Measurements from ENCODE around the gene RPL7A.
"Not testable (repeated sequence)": the region's sequence is repeated elsewhere in the genome, so short reads cannot be mapped to it uniquely, and the experiment has no call there.

Gene RPL7A

DNA sequence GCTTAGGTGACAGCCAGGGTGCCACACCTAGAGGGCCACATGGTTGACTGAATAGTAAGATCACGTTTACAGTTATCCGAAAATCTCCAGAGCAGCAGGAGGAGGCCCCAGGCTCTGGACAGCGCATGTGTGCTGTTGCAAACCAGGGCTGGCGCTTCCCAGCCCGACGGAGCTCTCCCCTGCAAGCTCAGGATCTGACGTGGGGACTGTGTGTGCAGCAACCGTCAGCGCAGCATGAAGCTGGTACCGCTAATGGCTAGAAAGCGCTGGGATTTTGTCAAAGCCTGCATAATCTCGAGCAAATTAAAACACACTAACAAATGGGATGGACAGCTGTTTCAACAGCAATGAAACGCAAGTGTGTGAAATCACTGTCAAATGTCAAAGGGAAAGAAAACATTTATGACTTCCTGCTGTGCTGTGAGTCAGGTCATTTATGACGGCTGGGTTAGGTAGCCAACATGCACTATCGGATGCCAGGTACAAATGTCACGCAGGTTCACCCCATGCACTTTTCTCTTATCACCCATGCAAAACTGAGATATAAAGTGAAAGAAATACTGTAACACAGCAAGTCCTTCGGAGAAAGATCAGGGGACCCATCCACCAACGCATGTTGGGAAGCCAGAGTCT is 20.3 kb downstream of the RPL7A start:
- DNase-seq (ENCODE audit: low read depth): no peak

GRCh38 chr9:133369422-133369821 is 21.4 kb downstream of the RPL7A start:
- no peak for DNase-seq (ENCODE audit: low read depth)

DNA sequence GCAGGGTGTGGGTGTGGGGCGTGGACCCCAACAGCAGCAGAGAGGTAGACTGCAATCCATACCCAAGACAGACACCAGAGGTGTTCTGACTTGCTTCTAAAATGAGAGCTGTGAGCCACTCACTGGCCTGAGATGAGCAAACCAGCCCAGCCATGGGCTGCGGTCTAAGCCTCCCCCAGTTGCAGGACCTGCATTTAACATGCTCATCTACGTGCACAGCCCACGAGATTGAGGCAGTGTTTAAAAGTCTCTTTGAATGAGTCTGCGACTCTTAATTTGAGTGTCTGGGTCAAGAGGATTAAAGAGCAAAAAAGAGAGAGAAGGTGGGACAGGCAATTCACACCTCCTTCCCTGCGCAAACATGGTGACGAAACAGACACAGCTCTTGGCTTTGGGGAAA is 21.9 kb downstream of the RPL7A start:
- DNase-seq (ENCODE audit: low read depth): no peak

DNA sequence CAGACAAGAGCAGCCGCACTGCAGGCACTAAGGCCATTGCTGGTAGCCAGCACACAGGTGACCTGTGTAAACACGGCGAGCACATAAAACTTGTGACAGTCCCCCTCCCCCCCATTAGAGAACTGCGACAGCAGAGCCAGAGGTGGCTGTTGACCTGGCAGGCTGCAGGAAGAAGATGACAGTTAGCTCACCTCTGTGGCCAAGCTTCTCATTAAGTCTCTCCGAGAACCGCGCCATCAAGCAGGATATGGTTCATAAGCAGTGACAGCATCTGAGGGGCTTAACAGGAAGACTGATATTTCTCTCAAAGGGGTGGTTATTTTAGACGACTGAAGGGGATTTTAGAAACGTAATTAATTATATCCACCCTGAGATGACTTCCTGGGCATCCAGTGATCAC is 22.7 kb downstream of the RPL7A start:
- DNase-seq (ENCODE audit: low read depth): no peak

DNA sequence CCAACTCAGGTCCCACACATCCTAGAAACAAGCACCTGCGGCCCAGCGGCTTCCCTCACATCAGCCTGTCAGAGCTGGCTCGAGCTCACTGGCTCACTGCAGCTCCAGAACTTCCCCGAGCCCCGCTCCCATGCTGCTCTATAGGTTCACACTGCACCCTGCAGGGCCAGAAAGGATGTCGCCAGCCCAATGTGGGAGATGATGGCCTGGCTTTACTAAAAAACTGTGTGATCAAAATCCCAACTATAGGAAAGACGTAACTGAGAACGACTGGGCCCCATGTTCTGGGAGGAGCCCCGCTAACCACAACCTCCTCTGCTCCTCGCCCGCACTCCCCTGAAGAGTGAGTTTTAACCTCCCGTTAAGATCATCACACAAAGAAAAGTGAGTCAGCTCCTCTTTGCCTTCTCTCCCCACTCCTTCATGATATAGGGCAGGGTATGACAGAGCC is 23.3 kb downstream of the RPL7A start:
- DNase-seq (ENCODE audit: low read depth): peak; percentile 73

DNA sequence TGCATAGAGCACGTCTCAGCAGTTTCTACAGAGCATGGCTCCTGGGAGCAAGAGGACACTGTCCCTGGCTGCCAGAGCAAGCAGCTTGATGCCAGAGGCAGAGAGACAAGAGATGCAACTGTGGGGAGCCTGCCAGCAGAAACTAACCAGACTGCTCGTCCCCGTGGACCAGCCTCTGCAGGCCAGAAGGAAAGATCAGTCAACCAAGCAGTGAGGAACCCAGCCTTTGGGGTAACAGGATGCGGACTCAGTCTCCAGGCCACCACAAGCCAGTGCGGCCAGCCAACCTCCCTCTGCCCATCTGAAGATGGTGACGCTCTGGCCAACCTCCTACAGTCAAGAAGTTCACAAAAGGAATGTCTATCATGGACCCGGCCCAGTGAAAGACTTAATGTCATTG is 24.1 kb downstream of the RPL7A start:
- DNase-seq (ENCODE audit: low read depth): no peak

- DNase-seq (ENCODE audit: low read depth): no peak
Measured at GRCh38 chr9:133374612-133375115, 26.6 kb downstream of the RPL7A start.

DNA sequence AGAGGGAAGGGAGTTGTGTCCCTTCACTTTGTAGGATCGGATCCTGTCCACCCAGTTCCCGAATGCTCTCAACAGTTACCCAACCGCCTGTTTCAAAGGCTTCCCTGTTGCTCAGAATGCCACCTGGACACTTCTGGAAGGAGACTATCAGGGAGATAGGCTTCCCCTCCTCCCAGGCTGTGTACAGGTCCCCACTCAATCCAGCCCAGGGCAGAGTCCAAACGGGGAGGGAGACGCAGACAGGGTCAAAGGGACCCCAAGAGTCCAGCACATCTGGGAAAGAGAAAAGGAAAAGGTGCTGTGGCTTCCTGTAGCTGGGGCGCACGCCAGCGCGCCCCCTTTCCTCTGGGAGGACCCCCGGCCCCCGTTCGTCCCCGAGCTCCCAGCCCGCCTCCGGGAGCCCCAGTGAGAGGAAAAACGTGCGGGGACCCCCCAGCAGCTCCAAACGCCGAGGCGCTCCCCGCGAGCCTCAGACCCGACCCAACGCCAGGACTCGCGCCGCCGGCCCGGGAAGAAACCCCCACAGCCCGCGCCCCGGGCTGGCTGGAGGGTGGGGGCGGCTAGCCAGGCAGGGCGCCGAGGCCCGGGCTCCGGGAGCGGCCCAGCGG is 27.2 kb downstream of the RPL7A start:
- no peak for DNase-seq (ENCODE audit: low read depth)

GRCh38 chr9:133375724-133376654 is 28.0 kb downstream of the RPL7A start, which contains the start of the genes STKLD1 and SURF4:
TSS of gene STKLD1 (plus strand) at chr9:133376366. CDS start at chr9:133376474, 108 bp downstream.
TSS of gene SURF4 (minus strand) at chr9:133376060. CDS start at chr9:133375969, 91 bp downstream.
- DNase-seq (ENCODE audit: low read depth): peak; percentile 98

- DNase-seq (ENCODE audit: low read depth): not testable (repeated sequence)
Measured at GRCh38 chr9:133377280-133377679, 29.3 kb downstream of the RPL7A start.

GRCh38 chr9:133377721-133378216 is 29.8 kb downstream of the RPL7A start:
- no peak for DNase-seq (ENCODE audit: low read depth)

- no peak for DNase-seq (ENCODE audit: low read depth)
Measured at GRCh38 chr9:133378408-133378962, 30.5 kb downstream of the RPL7A start.

GRCh38 chr9:133379153-133380086 is 31.4 kb downstream of the RPL7A start:
- DNase-seq (ENCODE audit: low read depth): no peak

- no peak for DNase-seq (ENCODE audit: low read depth)
Measured at GRCh38 chr9:133380734-133381133, 32.7 kb downstream of the RPL7A start.

DNA sequence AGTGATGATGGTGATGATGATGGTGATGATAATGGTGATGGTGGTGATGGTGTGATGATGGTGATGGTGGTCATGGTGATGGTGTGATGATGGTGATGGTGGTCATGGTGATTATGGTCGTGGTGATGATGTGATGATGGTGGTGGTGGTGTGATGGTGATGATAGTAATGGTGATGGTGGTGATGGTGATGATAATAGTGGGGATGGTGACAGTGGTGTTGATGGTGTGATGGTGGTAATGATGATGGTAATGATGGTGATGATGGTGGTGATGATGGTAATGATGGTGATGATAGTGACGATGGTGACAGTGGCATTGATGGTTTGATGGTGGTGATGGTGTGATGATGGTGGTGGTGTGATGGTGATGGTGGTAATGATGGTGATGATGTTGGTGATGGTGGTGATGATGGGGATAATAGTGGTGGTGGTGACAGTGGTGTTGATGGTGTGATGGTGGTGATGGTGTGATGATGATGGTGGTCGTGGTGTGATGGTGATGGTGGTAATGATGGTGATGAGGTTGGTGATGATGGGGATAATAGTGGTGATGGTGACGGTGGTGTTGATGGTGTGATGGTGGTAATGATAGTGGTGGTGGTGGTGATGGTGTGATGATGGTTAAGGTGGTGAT is 34.6 kb downstream of the RPL7A start:
- no peak for DNase-seq (ENCODE audit: low read depth)

- no peak for DNase-seq (ENCODE audit: low read depth)
Measured at GRCh38 chr9:133383438-133383837, 35.4 kb downstream of the RPL7A start.

DNA sequence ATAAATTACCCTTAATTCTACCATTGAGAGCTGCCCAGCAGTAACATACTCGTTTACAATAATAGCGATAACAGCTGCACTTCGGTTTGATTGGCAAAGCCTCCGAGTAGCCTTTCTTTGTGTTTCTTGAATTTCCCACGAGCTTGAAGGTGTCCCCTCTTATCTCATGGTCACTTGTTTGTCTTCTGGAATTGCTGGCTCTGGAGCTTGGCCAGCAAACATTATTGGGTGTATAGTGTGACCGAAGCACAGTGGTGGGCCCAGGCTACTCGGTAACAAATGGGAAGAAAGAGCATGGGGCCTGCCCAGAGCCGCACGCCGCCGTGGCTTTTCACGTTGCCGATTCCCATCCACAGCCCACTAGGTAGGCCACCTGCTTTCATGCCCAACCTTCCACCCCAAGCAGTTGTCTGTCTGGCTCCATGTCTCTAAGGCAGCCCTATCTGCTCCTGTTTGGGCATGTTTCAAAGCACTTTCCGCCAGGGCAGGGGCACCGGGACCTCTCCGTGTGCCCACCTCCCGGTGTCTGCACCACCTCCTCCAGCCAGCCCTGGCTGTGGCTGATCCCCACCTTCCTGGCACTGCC is 36.8 kb downstream of the RPL7A start:
- no peak for DNase-seq (ENCODE audit: low read depth)

DNA sequence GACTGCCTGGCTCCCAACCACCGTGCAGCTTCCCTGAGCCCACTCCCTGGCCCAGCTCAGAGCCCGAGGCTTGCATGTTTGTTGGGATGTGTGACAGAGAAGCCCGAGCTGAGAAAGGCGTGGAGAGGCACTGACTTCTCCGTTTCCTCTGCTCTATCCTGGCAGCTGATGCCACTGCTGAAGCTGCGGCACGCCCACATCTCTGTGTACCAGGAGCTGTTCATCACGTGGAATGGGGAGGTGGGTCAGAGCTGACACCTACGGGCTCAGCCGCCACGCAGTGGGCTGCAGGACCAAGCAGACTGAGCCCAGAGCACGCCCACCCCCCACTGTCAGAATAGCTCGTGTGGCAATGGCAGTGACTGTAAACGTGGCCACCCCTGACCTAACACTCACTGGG is 37.4 kb downstream of the RPL7A start:
- no peak for DNase-seq (ENCODE audit: low read depth)

GRCh38 chr9:133386338-133386737 is 38.3 kb downstream of the RPL7A start:
- no peak for DNase-seq (ENCODE audit: low read depth)

GRCh38 chr9:133387680-133388079 is 39.7 kb downstream of the RPL7A start:
- DNase-seq (ENCODE audit: low read depth): no peak
